Measurements from ENCODE around the gene MBOAT2.

The MBOAT2 gene

DNA sequence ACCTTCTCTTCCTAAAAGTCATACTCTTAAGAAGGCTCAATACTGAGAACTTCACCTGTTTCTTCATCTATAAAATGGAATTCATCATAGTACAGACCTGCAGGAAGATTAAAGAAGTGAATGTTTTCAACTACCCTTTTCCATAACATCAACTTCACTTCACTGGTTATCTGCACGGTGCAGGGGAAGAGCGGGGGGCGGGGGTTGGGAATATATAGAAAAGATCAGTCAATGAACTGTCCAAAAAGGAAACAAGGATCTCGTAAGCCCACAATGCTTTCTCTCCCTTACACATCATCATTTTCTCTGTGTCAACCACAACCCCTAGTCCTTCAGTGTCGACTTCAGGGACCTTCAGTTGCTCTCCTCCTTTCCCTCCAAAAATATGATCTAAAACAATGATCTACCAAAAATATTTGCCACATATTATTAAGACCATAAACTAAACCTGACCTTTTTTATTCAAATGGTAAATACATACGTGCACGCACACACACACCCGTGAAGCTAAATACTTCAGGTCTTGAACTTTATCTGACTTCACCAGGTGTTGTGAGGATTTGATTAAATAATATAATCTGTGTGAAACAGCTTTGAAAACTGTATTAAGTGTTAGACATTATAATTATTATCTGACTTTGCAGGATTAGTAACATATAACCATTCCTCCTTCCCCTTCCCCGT is 4.9 kb downstream of the MBOAT2 start:
- DNase-seq, result no peak
- no peak overlapping the region for H4K8ac ChIP-seq (ENCODE audit: low read length)
- H2BK15ac ChIP-seq (ENCODE audit: low read depth, poor library complexity, severe bottlenecking), result no peak overlapping the region
- 94% methylated on average over 8 of the region's 9 CpGs for WGBS
- H3K23ac ChIP-seq (ENCODE audit: low read length in 2 of 2), result no peak overlapping the region
- no peaks in the 10 kb centered on the region for H3K9me3 ChIP-seq (ENCODE audit: control insufficient read depth, low read length)
- no peak overlapping the region for H2BK120ac ChIP-seq (ENCODE audit: low read depth, low read length)
- no peak overlapping the region for H3K18ac ChIP-seq (ENCODE audit: low read depth in 1 of 2, low read length in 2 of 2)
- H2BK5ac ChIP-seq (ENCODE audit: low read depth, low read length, poor library complexity, severe bottlenecking), result no peak overlapping the region
- H3K4me1 ChIP-seq (ENCODE audit: control insufficient read depth, insufficient read depth, low read depth, low read length), result peaks cover 3% of the 10 kb centered on the region
- H2AK5ac ChIP-seq (ENCODE audit: low read length, severe bottlenecking), result no peak overlapping the region
- H2AFZ ChIP-seq (ENCODE audit: low read depth, low read length), result no peak overlapping the region
- no peak overlapping the region for H3K14ac ChIP-seq (ENCODE audit: low read length in 2 of 2)
- H3K27me3 ChIP-seq (ENCODE audit: control insufficient read depth in 1 of 2, insufficient read depth in 1 of 2, low read length in 2 of 2), result no peaks in the 10 kb centered on the region
- no peaks in the 10 kb centered on the region for H3K36me3 ChIP-seq (ENCODE audit: control insufficient read depth in 1 of 2, insufficient read depth in 2 of 2, low read depth in 1 of 2, low read length in 2 of 2)
- H3K79me1 ChIP-seq (replicated peaks; ENCODE audit: low read length, poor library complexity, severe bottlenecking), result peaks cover 20% of the 10 kb centered on the region
- H2BK12ac ChIP-seq (ENCODE audit: low read length in 2 of 2), result no peak overlapping the region
- no peak overlapping the region for H3K9ac ChIP-seq (ENCODE audit: low read length)
- no peak overlapping the region for H3K27ac ChIP-seq (ENCODE audit: low read length, poor library complexity, severe bottlenecking)
- no peak overlapping the region for H4K91ac ChIP-seq (ENCODE audit: low read length)
- no peak overlapping the region for H3K4ac ChIP-seq (ENCODE audit: low read depth in 1 of 2, low read length in 2 of 2)
- H3K4me2 ChIP-seq (ENCODE audit: low read length, poor library complexity, severe bottlenecking), result no peak overlapping the region
- no peak overlapping the region for H3K4me3 ChIP-seq (ENCODE audit: insufficient read depth in 1 of 2, low read depth in 1 of 2, low read length in 2 of 2)

DNA sequence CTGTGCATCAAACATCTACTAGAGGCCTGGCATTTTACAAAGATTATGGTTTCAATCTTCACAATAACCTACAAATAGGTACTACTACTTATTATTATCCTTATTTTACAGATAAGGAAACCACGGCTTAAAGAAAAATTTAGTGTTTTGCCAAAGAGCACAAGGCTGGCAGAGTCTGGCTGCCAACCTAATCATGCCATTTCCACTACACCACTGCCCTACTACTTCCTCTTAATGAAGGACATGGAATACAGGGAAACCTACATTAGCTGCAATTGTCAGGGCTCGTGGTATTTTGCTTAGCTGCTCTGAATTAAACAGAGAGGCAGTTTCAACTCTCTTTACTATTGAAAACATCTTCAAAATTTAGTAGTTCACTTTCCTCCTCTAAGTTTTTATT is 5.9 kb downstream of the MBOAT2 start:
- 100% methylated on average over 2 of the region's 2 CpGs for WGBS
- H4K8ac ChIP-seq (ENCODE audit: low read length), result no peak overlapping the region
- H2AK5ac ChIP-seq (ENCODE audit: low read length, severe bottlenecking), result no peak overlapping the region
- H3K4me3 ChIP-seq (ENCODE audit: insufficient read depth in 1 of 2, low read depth in 1 of 2, low read length in 2 of 2), result no peak overlapping the region
- no peaks in the 10 kb centered on the region for H3K9me3 ChIP-seq (ENCODE audit: control insufficient read depth, low read length)
- H3K4me2 ChIP-seq (ENCODE audit: low read length, poor library complexity, severe bottlenecking), result no peak overlapping the region
- peaks cover 9% of the 10 kb centered on the region for H3K4me1 ChIP-seq (ENCODE audit: control insufficient read depth, insufficient read depth, low read depth, low read length)
- H4K91ac ChIP-seq (ENCODE audit: low read length), result no peak overlapping the region
- H2BK15ac ChIP-seq (ENCODE audit: low read depth, poor library complexity, severe bottlenecking), result no peak overlapping the region
- H2BK120ac ChIP-seq (ENCODE audit: low read depth, low read length), result no peak overlapping the region
- H2BK5ac ChIP-seq (ENCODE audit: low read depth, low read length, poor library complexity, severe bottlenecking), result no peak overlapping the region
- no peak overlapping the region for H3K4ac ChIP-seq (ENCODE audit: low read depth in 1 of 2, low read length in 2 of 2)
- H3K27me3 ChIP-seq (ENCODE audit: control insufficient read depth in 1 of 2, insufficient read depth in 1 of 2, low read length in 2 of 2), result no peaks in the 10 kb centered on the region
- no peak overlapping the region for H3K23ac ChIP-seq (ENCODE audit: low read length in 2 of 2)
- no peak for DNase-seq
- no peak overlapping the region for H2AFZ ChIP-seq (ENCODE audit: low read depth, low read length)
- no peak overlapping the region for H3K9ac ChIP-seq (ENCODE audit: low read length)
- H2BK12ac ChIP-seq (ENCODE audit: low read length in 2 of 2), result no peak overlapping the region
- H3K18ac ChIP-seq (ENCODE audit: low read depth in 1 of 2, low read length in 2 of 2), result no peak overlapping the region
- no peaks in the 10 kb centered on the region for H3K36me3 ChIP-seq (ENCODE audit: control insufficient read depth in 1 of 2, insufficient read depth in 2 of 2, low read depth in 1 of 2, low read length in 2 of 2)
- H3K27ac ChIP-seq (ENCODE audit: low read length, poor library complexity, severe bottlenecking), result no peak overlapping the region
- H3K79me1 ChIP-seq (replicated peaks; ENCODE audit: low read length, poor library complexity, severe bottlenecking), result peaks cover 24% of the 10 kb centered on the region
- no peak overlapping the region for H3K14ac ChIP-seq (ENCODE audit: low read length in 2 of 2)

DNA sequence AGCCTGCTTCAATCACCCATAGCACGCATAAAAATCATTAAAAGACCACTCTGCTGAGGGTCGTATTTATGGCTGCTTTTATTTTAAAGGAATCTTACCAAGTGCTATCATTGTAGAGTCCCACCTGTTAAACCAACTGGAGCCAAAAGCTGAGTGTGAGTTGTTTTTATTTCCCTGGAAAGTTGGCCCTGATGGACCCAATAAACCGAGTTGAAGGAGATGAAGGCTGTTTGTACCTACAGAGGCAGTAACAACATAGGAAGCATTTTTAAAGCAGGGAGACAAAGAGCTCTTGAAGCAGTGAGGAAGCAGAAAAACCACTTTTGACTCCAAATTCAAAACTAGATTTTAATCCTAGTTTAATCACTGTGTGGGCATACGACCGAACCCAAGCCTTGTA is 6.4 kb downstream of the MBOAT2 start:
- Histone ChIP-seq H3K4me3 (ENCODE audit: insufficient read depth in 1 of 2, low read depth in 1 of 2, low read length in 2 of 2) (no peak overlapping the region), H4K8ac (ENCODE audit: low read length) (no peak overlapping the region), H3K9ac (ENCODE audit: low read length) (no peak overlapping the region), H3K14ac (ENCODE audit: low read length in 2 of 2) (no peak overlapping the region), H3K27me3 (ENCODE audit: control insufficient read depth in 1 of 2, insufficient read depth in 1 of 2, low read length in 2 of 2) (no peaks in the 10 kb centered on the region), H4K91ac (ENCODE audit: low read length) (no peak overlapping the region), H2BK15ac (ENCODE audit: low read depth, poor library complexity, severe bottlenecking) (no peak overlapping the region), H2BK12ac (ENCODE audit: low read length in 2 of 2) (no peak overlapping the region), H2AK5ac (ENCODE audit: low read length, severe bottlenecking) (no peak overlapping the region), H3K27ac (ENCODE audit: low read length, poor library complexity, severe bottlenecking) (no peak overlapping the region), H3K36me3 (ENCODE audit: control insufficient read depth in 1 of 2, insufficient read depth in 2 of 2, low read depth in 1 of 2, low read length in 2 of 2) (no peaks in the 10 kb centered on the region), H3K18ac (ENCODE audit: low read depth in 1 of 2, low read length in 2 of 2) (no peak overlapping the region), H3K9me3 (ENCODE audit: control insufficient read depth, low read length) (no peaks in the 10 kb centered on the region), H3K23ac (ENCODE audit: low read length in 2 of 2) (no peak overlapping the region), H2BK5ac (ENCODE audit: low read depth, low read length, poor library complexity, severe bottlenecking) (no peak overlapping the region), H3K4ac (ENCODE audit: low read depth in 1 of 2, low read length in 2 of 2) (no peak overlapping the region), H3K4me2 (ENCODE audit: low read length, poor library complexity, severe bottlenecking) (no peak overlapping the region), H2BK120ac (ENCODE audit: low read depth, low read length) (no peak overlapping the region), H2AFZ (ENCODE audit: low read depth, low read length) (no peak overlapping the region), H3K79me1 (replicated peaks; ENCODE audit: low read length, poor library complexity, severe bottlenecking) (peaks cover 25% of the 10 kb centered on the region), H3K4me1 (ENCODE audit: control insufficient read depth, insufficient read depth, low read depth, low read length) (peaks cover 10% of the 10 kb centered on the region)
- WGBS, result 100% methylated on average over 3 of the region's 5 CpGs
- DNase-seq, result no peak

DNA sequence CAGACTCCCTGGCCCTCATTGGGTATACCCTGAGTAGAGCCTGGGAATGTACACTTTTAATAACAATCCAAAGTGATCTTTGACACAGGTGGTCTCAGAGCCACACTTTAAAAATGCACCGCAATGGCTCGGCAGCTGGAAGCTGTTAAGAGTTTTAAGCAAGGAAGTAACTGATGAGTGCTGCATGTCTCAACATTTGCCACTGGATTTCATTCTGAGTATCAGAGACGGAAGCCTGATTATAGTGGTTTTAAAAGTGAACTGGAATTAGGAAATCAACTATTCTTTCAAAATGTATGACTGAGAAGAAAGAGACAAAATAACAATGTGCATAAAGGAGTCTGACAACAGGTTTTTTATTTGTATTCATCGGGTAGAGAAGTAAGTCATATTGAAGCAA is 7.5 kb downstream of the MBOAT2 start:
- Histone ChIP-seq H3K27ac (ENCODE audit: low read length, poor library complexity, severe bottlenecking) (no peak overlapping the region), H2AK5ac (ENCODE audit: low read length, severe bottlenecking) (no peak overlapping the region), H2AFZ (ENCODE audit: low read depth, low read length) (no peak overlapping the region), H3K9ac (ENCODE audit: low read length) (no peak overlapping the region), H3K79me1 (replicated peaks; ENCODE audit: low read length, poor library complexity, severe bottlenecking) (peaks cover 26% of the 10 kb centered on the region), H3K4me2 (ENCODE audit: low read length, poor library complexity, severe bottlenecking) (no peak overlapping the region), H4K91ac (ENCODE audit: low read length) (no peak overlapping the region), H2BK12ac (ENCODE audit: low read length in 2 of 2) (no peak overlapping the region), H3K14ac (ENCODE audit: low read length in 2 of 2) (no peak overlapping the region), H2BK15ac (ENCODE audit: low read depth, poor library complexity, severe bottlenecking) (no peak overlapping the region), H3K9me3 (ENCODE audit: control insufficient read depth, low read length) (no peaks in the 10 kb centered on the region), H3K36me3 (ENCODE audit: control insufficient read depth in 1 of 2, insufficient read depth in 2 of 2, low read depth in 1 of 2, low read length in 2 of 2) (no peaks in the 10 kb centered on the region), H3K4me3 (ENCODE audit: insufficient read depth in 1 of 2, low read depth in 1 of 2, low read length in 2 of 2) (no peak overlapping the region), H3K18ac (ENCODE audit: low read depth in 1 of 2, low read length in 2 of 2) (no peak overlapping the region), H3K4me1 (ENCODE audit: control insufficient read depth, insufficient read depth, low read depth, low read length) (peaks cover 10% of the 10 kb centered on the region), H3K27me3 (ENCODE audit: control insufficient read depth in 1 of 2, insufficient read depth in 1 of 2, low read length in 2 of 2) (no peaks in the 10 kb centered on the region), H2BK120ac (ENCODE audit: low read depth, low read length) (no peak overlapping the region), H4K8ac (ENCODE audit: low read length) (no peak overlapping the region), H2BK5ac (ENCODE audit: low read depth, low read length, poor library complexity, severe bottlenecking) (no peak overlapping the region), H3K23ac (ENCODE audit: low read length in 2 of 2) (no peak overlapping the region), H3K4ac (ENCODE audit: low read depth in 1 of 2, low read length in 2 of 2) (no peak overlapping the region)
- no peak for DNase-seq
- WGBS, result 73% methylated on average over 3 of the region's 4 CpGs
